Astrocyte of the hippocampus (primary cell): Measurements from ENCODE around the gene CLDN19.
"Not testable (repeated sequence)": the region's sequence is repeated elsewhere in the genome, so short reads cannot be mapped to it uniquely, and the experiment has no call there.

ENCODE experiments used
- DNase-seq: peaks from one replicate; pipeline ENCODE4 v3.0.0; 2011; ENCODE audit warnings: low read depth, low spot score

The CLDN19 gene

GRCh38 chr1:42738678-42739226, 1.3 kb downstream of the CLDN19 start:
- DNase-seq, result no peak

- DNase-seq, result no peak
These were observed 1.9 kb downstream of the CLDN19 start for GRCh38 chr1:42737986-42738677.

GRCh38 chr1:42737257-42737656, 2.8 kb downstream of the CLDN19 start:
- no peak for DNase-seq

GRCh38 chr1:42736571-42737200, 3.4 kb downstream of the CLDN19 start:
- no peak for DNase-seq

GRCh38 chr1:42736152-42736551, 3.9 kb downstream of the CLDN19 start:
- DNase-seq, result no peak

- no peak for DNase-seq
These were observed 4.4 kb downstream of the CLDN19 start for GRCh38 chr1:42735477-42736105.

GRCh38 chr1:42735056-42735455, 5.0 kb downstream of the CLDN19 start:
- no peak for DNase-seq

GRCh38 chr1:42734201-42735035, 5.6 kb downstream of the CLDN19 start:
- DNase-seq, result no peak

GRCh38 chr1:42733415-42734200, 6.4 kb downstream of the CLDN19 start:
- no peak for DNase-seq

GRCh38 chr1:42732126-42732680, 7.8 kb downstream of the CLDN19 start:
- no peak for DNase-seq

- DNase-seq, result no peak
These were observed 8.5 kb downstream of the CLDN19 start for GRCh38 chr1:42731585-42731984.

- DNase-seq, result no peak
These were observed 9.0 kb downstream of the CLDN19 start for GRCh38 chr1:42730988-42731387.

GRCh38 chr1:42730002-42730401, 10.0 kb downstream of the CLDN19 start:
- no peak for DNase-seq

GRCh38 chr1:42725820-42726219, 14.2 kb downstream of the CLDN19 start:
- DNase-seq, result not testable (repeated sequence)

GRCh38 chr1:42723511-42723910, 16.5 kb downstream of the CLDN19 start:
- no peak for DNase-seq

- not testable (repeated sequence) for DNase-seq
These were observed 17.6 kb downstream of the CLDN19 start for GRCh38 chr1:42722403-42722802.

GRCh38 chr1:42721926-42722325, 18.1 kb downstream of the CLDN19 start:
- DNase-seq, result no peak

GRCh38 chr1:42720868-42721267, 19.2 kb downstream of the CLDN19 start:
- DNase-seq, result no peak

- not testable (repeated sequence) for DNase-seq
These were observed 25.6 kb downstream of the CLDN19 start for GRCh38 chr1:42714441-42714840.

GRCh38 chr1:42713293-42713692, 26.7 kb downstream of the CLDN19 start:
- DNase-seq, result no peak

- not testable (repeated sequence) for DNase-seq
These were observed 27.2 kb downstream of the CLDN19 start for GRCh38 chr1:42712808-42713207.
